NOMO-1 (cell line): Measurements from ENCODE around the gene PNPLA3.
"Not testable (repeated sequence)": the region's sequence is repeated elsewhere in the genome, so short reads cannot be mapped to it uniquely, and the experiment has no call there.

Experiments used
- DNase-seq, 2 experiments: peaks; one replicate each; lab custom pipeline; 2025; ENCODE audit not compliant: unreplicated experiment in 2 of 2; lab: John Stamatoyannopoulos, UW

The PNPLA3 gene

GRCh38 chr22:43889860-43890253 is 33.7 kb upstream of the PNPLA3 start:
- no peak for DNase-seq

GRCh38 chr22:43890901-43891331 is 32.7 kb upstream of the PNPLA3 start:
- no peak for DNase-seq

- DNase-seq = no peak
Observed at GRCh38 chr22:43891360-43892182, 32.0 kb upstream of the PNPLA3 start, which contains the start of gene PNPLA5. Gene PNPLA5 (minus strand): TSS chr22:43892013. CDS start chr22:43891880, 133 bp downstream.

- no peak for DNase-seq
Observed at GRCh38 chr22:43892183-43892894, 31.3 kb upstream of the PNPLA3 start.

GRCh38 chr22:43893266-43893665 is 30.3 kb upstream of the PNPLA3 start:
- no peak for DNase-seq

- DNase-seq = no peak
Observed at GRCh38 chr22:43894122-43894521, 29.5 kb upstream of the PNPLA3 start.

- no peak for DNase-seq
Observed at GRCh38 chr22:43895986-43896645, 27.5 kb upstream of the PNPLA3 start.

GRCh38 chr22:43897751-43898261 is 25.8 kb upstream of the PNPLA3 start:
- DNase-seq = no peak

GRCh38 chr22:43900206-43900605 is 23.4 kb upstream of the PNPLA3 start:
- no peak for DNase-seq

GRCh38 chr22:43901976-43902643 is 21.5 kb upstream of the PNPLA3 start:
- no peak for DNase-seq

- DNase-seq = not testable (repeated sequence)
Observed at GRCh38 chr22:43903033-43903432, 20.6 kb upstream of the PNPLA3 start.

GRCh38 chr22:43904412-43904811 is 19.2 kb upstream of the PNPLA3 start:
- DNase-seq = not testable (repeated sequence)

- DNase-seq = no peak
Observed at GRCh38 chr22:43905681-43906080, 17.9 kb upstream of the PNPLA3 start.

- DNase-seq = no peak
Observed at GRCh38 chr22:43909708-43910107, 13.9 kb upstream of the PNPLA3 start.

- DNase-seq = no peak
Observed at GRCh38 chr22:43910178-43910695, 13.4 kb upstream of the PNPLA3 start.

- no peak for DNase-seq
Observed at GRCh38 chr22:43911351-43911750, 12.3 kb upstream of the PNPLA3 start.

- no peak for DNase-seq
Observed at GRCh38 chr22:43917521-43917920, 6.1 kb upstream of the PNPLA3 start.

GRCh38 chr22:43919106-43919973 is 4.3 kb upstream of the PNPLA3 start:
- no peak for DNase-seq

GRCh38 chr22:43921370-43921769 is 2.2 kb upstream of the PNPLA3 start:
- no peak for DNase-seq
